SK-N-SH (cell line): ENCODE measurements around the gene ADGRG3.

Experiments used
- CHD2 ChIP-seq: fragments of 150-350 bp; IDR thresholded peaks from 2 replicates; pipeline ENCODE4 v1.6.1; 2018; ENCODE audit warnings: low read length; ENCODE audit not compliant: partially characterized antibody
- FOXJ3 ChIP-seq: sonication (generic); formaldehyde crosslinking; IDR thresholded peaks from 2 replicates; pipeline ENCODE4 v1.5.1; 2020; ENCODE audit warnings: mild to moderate bottlenecking, missing genetic modification reagents
- GABPA ChIP-seq: IDR thresholded peaks from 2 replicates; pipeline ENCODE4 v1.4.0; 2012; ENCODE audit warnings: low read depth, mild to moderate bottlenecking
- MXI1 ChIP-seq: IDR thresholded peaks from 2 replicates; pipeline ENCODE4 v1.6.1; 2012; ENCODE audit warnings: mild to moderate bottlenecking, low read depth, low read length, improper control_type of control experiment
- POLR2AphosphoS5 ChIP-seq: IDR thresholded peaks from 2 replicates; pipeline ENCODE4 v1.6.1; 2012; ENCODE audit warnings: low read depth, low read length
- RAD21 ChIP-seq: IDR thresholded peaks from 2 replicates; pipeline ENCODE4 v1.6.1; 2012; ENCODE audit warnings: mild to moderate bottlenecking, low read length
- RCOR1 ChIP-seq: fragments of 150-350 bp; IDR thresholded peaks from 2 replicates; pipeline ENCODE4 v1.6.1; 2017; ENCODE audit warnings: antibody characterized with exemption, low read length
- REST ChIP-seq: IDR thresholded peaks from 2 replicates; pipeline ENCODE4 v1.6.1; 2012; ENCODE audit warnings: mild to moderate bottlenecking, low read depth, low read length, moderate library complexity
- RFX5 ChIP-seq: IDR thresholded peaks from 2 replicates; pipeline ENCODE4 v1.6.1; 2012; ENCODE audit warnings: mild to moderate bottlenecking, improper control_type of control experiment, low read length
- TAF1 ChIP-seq: IDR thresholded peaks from 2 replicates; pipeline ENCODE4 v1.6.1; 2012; ENCODE audit warnings: low read depth, mild to moderate bottlenecking, low read length, moderate library complexity, borderline replicate concordance
- TEAD4 ChIP-seq: IDR thresholded peaks from 2 replicates; pipeline ENCODE4 v1.4.0; 2012; ENCODE audit warnings: mild to moderate bottlenecking, borderline replicate concordance; ENCODE audit not compliant: insufficient read depth
- TF ChIP-seq, protein P1 (sequence below): fragments of 200-600 bp; sonication (generic); IDR thresholded peaks from 2 replicates; pipeline ENCODE4 v1.6.1; 2017; ENCODE audit warnings: antibody characterized with exemption, mild to moderate bottlenecking, moderate library complexity
- TF ChIP-seq, protein P2 (sequence below): IDR thresholded peaks from 2 replicates; pipeline ENCODE4 v1.4.0; 2012; ENCODE audit warnings: low read depth
- TF ChIP-seq, protein P3 (sequence below): IDR thresholded peaks from 2 replicates; pipeline ENCODE4; 2012

DNA sequence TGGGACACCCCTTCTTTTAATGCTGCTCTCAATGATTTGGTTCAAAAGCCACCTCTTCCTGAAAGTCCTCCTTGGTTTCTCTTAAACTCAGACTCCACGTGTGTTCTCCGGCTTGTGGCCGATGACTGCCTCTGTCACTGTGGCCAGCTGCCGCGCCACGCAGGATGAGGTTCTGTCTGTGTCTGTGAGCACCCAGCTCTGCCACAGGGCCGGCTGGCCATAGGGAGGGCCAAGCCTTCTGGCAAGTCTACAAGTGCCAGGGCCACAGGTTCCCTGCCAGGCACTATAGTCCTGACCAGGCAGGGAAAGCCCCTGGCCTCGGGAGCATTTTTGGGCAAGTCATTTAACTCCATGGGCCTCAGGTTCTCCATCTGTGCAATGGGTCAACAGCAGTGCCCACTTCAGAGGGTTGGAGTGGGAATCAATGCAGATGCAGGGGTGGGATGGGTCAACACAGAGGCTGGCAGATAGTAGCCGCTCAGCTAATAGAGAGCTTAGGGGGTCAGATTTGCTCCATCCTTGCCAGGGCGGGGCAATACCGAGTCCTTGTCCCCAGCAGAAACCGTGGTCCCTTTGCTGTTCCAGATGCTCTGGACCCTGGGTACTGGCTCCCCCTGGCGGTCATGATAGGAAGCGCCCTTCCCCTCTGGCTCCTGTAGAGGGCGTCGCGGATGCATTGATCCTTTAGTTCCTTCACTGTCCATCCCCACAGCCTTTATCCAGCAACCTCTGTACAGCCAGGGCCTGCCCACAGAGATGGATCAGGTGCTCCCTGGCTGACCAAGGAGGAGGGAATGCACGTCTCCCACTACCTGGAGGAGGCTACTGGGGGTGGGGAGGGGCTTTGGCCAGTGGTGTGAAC, 19.3 kb upstream of the ADGRG3 start:
- TF ChIP-seq RCOR1 (peak; percentile 34; the same call in 1 of the 2 replicates), MXI1 (no peak), TAF1 (peak; percentile 3; the same call in 1 of the 2 replicates), GABPA (no peak), POLR2AphosphoS5 (no peak), RFX5 (no peak), CHD2 (peak; percentile 39), FOXJ3 (CRISPR knock-in tag) (no peak), RAD21 (peak; percentile 96), REST (no peak), TEAD4 (no peak)
- TF ChIP-seq, protein P1, sequence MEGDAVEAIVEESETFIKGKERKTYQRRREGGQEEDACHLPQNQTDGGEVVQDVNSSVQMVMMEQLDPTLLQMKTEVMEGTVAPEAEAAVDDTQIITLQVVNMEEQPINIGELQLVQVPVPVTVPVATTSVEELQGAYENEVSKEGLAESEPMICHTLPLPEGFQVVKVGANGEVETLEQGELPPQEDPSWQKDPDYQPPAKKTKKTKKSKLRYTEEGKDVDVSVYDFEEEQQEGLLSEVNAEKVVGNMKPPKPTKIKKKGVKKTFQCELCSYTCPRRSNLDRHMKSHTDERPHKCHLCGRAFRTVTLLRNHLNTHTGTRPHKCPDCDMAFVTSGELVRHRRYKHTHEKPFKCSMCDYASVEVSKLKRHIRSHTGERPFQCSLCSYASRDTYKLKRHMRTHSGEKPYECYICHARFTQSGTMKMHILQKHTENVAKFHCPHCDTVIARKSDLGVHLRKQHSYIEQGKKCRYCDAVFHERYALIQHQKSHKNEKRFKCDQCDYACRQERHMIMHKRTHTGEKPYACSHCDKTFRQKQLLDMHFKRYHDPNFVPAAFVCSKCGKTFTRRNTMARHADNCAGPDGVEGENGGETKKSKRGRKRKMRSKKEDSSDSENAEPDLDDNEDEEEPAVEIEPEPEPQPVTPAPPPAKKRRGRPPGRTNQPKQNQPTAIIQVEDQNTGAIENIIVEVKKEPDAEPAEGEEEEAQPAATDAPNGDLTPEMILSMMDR: peak; percentile 100
- TF ChIP-seq, protein P2, sequence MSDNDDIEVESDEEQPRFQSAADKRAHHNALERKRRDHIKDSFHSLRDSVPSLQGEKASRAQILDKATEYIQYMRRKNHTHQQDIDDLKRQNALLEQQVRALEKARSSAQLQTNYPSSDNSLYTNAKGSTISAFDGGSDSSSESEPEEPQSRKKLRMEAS: no peak
- TF ChIP-seq, protein P3, sequence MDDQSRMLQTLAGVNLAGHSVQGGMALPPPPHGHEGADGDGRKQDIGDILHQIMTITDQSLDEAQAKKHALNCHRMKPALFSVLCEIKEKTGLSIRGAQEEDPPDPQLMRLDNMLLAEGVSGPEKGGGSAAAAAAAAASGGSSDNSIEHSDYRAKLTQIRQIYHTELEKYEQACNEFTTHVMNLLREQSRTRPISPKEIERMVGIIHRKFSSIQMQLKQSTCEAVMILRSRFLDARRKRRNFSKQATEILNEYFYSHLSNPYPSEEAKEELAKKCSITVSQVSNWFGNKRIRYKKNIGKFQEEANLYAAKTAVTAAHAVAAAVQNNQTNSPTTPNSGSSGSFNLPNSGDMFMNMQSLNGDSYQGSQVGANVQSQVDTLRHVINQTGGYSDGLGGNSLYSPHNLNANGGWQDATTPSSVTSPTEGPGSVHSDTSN: no peak
